ENCODE data around the gene SLC19A1.

GRCh38 chr21:45475004-45475685, 67.1 kb downstream of the SLC19A1 start:
- no peak for TF ChIP-seq JUND (IDR thresholded peaks at IDR 0.05)
- no peak for TF ChIP-seq CTCF (IDR thresholded peaks at IDR 0.05)
- no peak for TF ChIP-seq RAD21 (IDR thresholded peaks at IDR 0.05; ENCODE audit: low read length)
- TF ChIP-seq TEAD4 (IDR thresholded peaks at IDR 0.05; ENCODE audit: borderline replicate concordance, insufficient read depth) = no peak
- TF ChIP-seq EZH2phosphoT487 (IDR thresholded peaks at IDR 0.05; ENCODE audit: borderline replicate concordance, low read depth) = no peak
- TF ChIP-seq REST (IDR thresholded peaks at IDR 0.05; ENCODE audit: low read depth, low read length) = no peak

Measured in SK-N-SH (cell line).